Posterior vena cava (tissue), 2 donors: ENCODE data around the gene MTPN. TPM values are rescaled to one million over a fixed set of nuclear protein-coding genes. Genes with fewer than 3 reads are reported as not detected.

Experiments
- DNase-seq: peaks from one replicate; pipeline ENCODE4 v3.0.0-alpha.2; 2020; ENCODE audit warnings: low spot score
- intact Hi-C, 2 donors: fragments of 100-400 bp; cut with DNase I; formaldehyde crosslinking; loops; one replicate each; pipeline versions ENCODE4 v1.14.1 to v1.14.2; 2022 to 2023
- long read RNA-seq, 2 donors: library from polyadenylated mRNA; unstranded; transcript quantifications; one replicate each; pipeline ENCODE4 v2.0.0, GENCODE V29; 2020 to 2021
- total RNA-seq, 2 donors: library from RNA; stranded (reverse); fragmentation: NEBNext Ultra II Directional; extraction: Animal tissue kit (Norgen Biotek cat#: 25700); gene quantifications; one replicate each; pipeline ENCODE4 v1.2.1, GENCODE V29; 2021
- donor health status: DM: yes; HTN: yes; CAD: no.
- donor health status: DM: yes; HTN: yes; CAD: no.

Gene MTPN, protein sequence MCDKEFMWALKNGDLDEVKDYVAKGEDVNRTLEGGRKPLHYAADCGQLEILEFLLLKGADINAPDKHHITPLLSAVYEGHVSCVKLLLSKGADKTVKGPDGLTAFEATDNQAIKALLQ
- 10 to 100 TPM; 89.3 to 95.0 TPM for total RNA-seq
- long read RNA-seq, donor 1, transcript MTPN-201 (4 exons, 3,738 nt): major isoform, 12 of 12 reads
- long read RNA-seq, donor 1, partial matches to known transcripts: 0 of 12 reads
- long read RNA-seq, donor 1, other reads (novel, unspliced or antisense): 0 of 12 reads
- long read RNA-seq, donor 2, transcript MTPN-201 (4 exons, 3,738 nt): major isoform, 25 of 25 reads
- long read RNA-seq, donor 2, partial matches to known transcripts: 0 of 25 reads
- long read RNA-seq, donor 2, other reads (novel, unspliced or antisense): 0 of 25 reads

DNA sequence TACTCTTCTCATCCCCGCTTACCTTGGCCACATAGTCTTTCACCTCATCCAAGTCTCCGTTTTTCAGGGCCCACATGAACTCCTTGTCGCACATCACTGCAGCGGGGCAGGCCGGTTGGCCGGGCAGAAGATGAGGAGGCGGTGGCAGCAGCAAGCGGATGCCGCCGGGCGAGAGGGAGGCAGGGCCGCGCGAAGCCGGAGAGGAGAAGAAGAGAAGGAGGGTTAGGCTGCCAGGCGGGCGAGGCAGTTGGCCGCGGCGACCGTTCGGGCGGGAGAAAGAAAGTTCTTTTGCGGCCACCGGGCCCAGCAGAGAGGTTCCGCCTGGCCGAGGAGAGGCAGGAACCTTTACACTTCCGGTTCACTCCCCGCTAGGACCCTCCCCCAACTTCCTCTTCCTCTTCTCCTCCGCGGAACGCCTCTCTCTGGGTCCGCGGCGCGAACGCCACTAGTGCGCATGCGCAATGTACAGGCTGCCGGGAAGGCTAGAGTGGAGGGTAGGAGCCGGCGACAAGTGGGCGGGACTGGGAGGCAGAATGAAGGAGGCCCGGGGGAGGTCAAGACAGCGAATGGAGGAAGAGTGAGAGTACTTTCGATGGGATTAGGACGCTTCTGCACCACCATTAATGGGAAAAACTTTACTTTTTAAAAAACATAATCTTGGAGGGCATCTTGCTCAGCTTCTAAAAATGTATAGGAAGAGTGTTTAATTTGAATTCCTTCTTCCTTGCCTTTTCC, at the start of gene MTPN:
TSS of gene MTPN (minus strand) at position 353 of the 735 bp plus-strand sequence. CDS start at position 94, 259 bp downstream.
- peak; percentile 100 for DNase-seq
- intact Hi-C loops: loop anchor here in 1 of 2 donors (10.0 kb wide), 1 partner anchor 312 kb away; the partner anchor contains the start of gene STMP1

DNA sequence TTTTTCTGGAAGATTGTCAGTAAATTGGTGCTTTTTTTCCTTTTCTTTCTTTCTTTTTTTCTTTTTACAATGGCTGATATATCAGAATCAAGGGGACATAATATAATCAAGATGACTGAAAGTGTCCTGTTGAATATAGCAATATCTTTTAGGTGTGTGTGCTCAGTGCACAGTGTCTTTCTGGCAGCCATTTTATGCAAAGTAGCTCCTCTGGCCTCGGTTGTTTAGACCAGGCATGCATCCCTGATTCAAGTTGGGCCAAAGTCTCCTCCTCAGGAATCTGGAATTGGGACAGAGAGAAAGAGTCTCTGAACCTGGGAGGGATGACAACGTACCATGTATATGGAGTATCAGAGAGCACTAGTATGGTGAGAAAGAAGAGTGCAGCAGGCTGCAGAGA, 49.0 kb upstream of the MTPN start:
- DNase-seq: no peak
- intact Hi-C loops: no loop called here

DNA sequence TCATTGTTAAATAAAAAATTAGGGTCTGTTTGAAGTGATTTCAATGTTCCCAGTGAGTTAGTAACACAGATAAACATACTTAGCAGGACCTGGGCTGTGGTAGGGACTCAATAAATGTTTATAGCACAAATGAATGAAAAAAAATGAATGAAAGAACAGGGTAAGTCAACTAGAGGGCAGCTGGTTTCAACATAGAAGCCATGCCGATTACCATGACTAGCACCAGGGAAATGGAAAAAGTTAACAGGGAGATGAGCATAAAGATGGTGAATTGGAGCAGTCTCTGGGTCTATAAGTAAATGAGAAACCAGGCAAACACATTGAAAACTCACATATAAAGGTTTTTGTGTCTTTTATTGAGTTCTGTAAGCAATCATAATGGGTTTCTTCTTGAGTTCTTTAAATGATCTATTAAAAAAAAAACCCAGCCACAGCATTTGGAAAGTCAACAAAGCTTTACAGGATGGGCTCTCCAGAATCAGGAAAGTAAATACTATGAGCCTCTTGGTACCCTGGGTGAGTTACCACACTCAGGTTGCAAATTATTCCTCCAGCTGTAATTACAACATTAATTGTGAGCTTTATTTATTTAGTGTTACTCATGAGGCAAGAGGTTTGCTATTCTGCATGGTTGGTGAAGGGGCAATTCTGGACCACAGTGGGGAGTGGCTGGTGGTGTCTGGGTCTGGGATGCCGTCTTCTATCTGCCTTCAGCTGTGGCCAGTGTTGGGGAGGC, 46.1 kb upstream of the MTPN start:
- intact Hi-C loops: no loop called here
- DNase-seq: no peak

DNA sequence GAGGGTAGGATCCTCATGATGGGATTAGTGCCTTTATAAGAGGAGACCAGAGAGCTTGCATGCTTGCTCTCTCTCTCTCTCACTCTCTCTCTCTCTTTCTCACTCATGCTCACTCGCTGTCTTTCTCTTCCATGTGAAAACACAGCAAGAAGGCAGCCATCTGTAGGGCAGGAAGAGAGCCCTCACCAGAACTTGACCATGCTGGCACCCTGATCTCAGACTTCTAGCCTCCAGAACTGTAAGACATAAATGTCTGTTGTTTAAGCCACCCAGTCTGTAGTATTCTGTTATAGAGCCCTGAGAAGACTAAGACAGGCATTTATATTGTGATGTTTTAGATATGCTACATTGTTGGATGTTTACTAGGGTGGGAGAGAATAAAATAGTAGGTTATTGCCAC, 43.4 kb upstream of the MTPN start:
- intact Hi-C loops: no loop called here
- no peak for DNase-seq

DNA sequence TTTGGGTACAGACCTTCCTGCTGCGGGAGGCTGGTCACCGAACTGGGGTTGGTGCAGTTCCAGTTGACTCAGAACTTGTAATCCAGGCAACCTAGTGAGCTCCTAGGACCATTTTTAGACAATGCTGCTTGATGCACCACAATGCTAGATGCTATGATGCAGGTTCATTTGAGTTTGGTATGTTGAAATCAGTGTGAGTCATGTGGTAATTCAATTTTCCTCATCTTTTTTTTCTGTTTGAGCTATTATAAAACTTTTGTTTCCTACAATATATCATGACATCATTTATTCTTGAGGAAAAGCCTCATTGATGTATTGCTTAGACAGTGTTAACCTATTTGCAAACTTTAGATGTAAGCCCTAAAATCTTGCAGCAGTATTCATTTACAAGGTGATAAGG, 40.9 kb upstream of the MTPN start:
- intact Hi-C loops: no loop called here
- DNase-seq: no peak

DNA sequence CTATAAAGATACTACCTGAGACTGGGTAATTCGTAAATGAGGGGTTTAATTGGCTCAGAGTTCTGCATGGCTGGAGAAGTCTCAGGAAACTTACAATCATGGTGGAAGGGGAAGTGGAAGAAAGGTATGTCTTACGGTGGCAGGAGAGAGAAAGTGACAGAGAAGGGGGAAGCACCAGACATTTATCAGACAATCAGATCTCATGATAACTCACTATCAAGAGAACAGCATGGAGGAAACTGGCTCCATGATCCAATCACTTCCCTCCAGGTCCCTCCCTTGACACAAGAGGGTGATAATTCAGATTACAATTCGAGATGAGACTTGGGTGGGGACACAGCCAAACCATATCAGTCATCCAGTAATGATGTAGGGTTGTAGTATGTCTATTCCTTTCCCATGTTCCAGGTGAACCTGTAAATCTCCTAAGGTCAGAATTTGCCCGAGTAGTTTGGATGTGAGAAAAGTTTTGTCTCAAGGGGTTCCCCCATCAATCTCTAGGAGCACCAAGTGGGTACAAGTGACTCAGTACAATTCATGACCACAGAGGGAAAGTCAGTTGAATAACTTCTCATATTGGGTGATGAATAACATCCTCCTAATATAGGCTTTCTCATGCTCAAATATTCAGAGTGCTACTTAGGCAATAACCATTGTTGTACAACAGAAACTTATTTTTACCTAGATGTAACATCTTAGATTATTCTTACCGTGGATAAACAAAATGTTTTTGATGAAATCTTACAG, 39.7 kb upstream of the MTPN start:
- DNase-seq: no peak
- intact Hi-C loops: no loop called here

DNA sequence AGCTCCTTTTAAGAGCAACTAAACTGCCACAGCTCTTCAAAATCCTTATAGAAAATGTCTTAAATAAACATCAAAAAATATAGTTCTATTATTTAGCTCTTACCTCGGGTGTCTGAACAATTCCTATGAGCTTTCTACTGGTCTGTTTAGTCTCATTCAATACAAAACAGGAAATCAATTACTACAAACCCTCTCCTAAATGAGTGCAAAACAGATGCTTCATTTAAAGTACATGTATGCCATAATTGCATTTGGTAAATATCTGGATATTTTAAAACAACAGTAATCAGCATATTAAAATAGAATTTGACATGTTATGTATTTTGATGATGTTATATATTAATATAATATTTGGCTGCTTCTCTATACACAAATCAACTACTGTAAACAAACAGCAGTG, 38.5 kb upstream of the MTPN start:
- intact Hi-C loops: no loop called here
- DNase-seq: no peak

DNA sequence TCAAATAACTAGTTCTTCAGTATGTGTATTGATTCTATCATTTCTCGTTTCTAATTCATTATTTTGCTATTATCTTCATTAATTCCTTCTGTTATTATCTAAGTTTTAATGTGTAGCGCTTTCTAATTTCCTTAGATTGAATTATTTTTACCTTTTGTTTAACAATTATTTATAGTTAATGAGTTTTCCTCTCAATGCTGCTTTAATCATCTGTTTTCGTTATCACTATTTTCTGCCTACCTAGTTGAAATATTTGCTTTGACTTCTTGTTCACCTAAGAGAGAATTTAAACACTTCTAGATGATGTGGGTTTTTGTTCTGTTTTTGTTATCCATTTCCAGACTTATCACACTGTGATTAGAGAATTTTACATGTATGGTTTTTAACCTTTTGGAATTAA, 37.5 kb upstream of the MTPN start:
- DNase-seq: no peak
- intact Hi-C loops: loop anchor here in 1 of 2 donors (5.0 kb wide), 1 partner anchor 212 kb away; no protein-coding TSS in a partner anchor

DNA sequence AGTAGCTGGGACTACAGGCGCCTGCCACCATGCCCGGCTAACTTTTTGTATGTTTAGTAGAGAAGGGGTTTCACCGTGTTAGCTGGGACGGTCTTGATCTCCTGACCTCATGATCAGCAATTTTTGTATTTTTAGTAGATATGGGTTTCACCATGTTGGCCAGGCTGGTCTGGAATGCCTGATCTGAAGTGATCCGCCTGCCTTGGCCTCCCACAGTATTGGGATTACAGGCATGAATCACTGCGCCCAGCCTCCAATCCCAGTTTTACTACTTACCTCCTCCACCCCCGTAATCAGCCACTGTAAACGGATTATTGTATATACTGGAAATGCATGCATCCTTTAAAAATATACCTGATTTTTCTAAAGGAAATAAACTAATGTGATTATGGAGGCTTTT, 35.1 kb upstream of the MTPN start:
- intact Hi-C loops: loop anchor here in 1 of 2 donors (5.0 kb wide), 1 partner anchor 210 kb away; no protein-coding TSS in a partner anchor

DNA sequence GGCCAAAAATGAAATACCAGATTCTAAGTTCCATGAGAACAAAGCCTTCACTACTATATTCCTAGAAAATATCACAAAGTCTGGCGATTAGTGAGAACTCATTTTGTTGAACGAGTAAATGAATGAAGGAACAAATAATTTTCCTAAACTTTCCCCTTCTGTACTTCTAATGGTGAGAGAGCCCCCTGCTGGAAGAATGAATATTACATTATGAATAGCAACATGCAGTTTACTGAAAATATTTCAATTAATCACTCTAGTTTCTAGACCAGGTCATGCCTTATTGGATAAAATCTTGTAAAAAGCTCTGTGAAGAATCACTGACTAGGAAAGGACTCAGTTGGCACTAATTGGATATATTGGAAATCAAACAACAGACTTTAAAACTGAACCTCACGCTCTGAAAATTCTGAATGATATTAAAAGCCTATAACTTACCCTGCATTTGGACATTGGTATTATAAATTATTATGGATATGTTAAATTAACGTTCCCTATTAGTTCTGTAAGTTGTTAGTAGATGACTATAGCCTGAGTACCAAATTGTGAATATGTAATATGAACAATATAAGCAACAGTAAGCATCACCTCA, 32.4 kb upstream of the MTPN start:
- no peak for DNase-seq
- intact Hi-C loops: loop anchor here (1.0 to 5.0 kb wide), 3 partner anchors 207 to 337 kb away; no protein-coding TSS in a partner anchor

More for the DNA sequence above, 35.1 kb upstream of the MTPN start:
- DNase-seq: no peak

DNA sequence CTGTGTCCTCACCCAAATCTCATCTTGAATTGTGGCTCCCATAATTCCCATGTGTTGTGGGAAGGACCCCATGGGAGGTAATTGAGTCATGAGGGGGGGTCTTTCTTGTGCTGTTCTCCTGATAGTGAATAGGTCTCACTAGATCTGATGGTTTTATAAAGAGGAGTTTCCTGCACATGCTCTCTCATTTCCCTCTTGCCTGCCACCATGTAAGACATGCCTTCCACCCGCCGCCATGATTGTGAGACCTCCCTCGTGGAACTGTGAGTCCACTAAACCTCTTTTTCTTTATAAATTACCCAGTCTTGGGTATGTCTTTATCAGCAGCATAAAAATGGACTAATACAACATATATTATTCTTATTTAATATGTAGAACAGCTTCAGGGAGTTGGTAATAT, 29.0 kb upstream of the MTPN start:
- DNase-seq: no peak
- intact Hi-C loops: loop anchor here in 1 of 2 donors (5.0 kb wide), 1 partner anchor 334 kb away; no protein-coding TSS in a partner anchor

DNA sequence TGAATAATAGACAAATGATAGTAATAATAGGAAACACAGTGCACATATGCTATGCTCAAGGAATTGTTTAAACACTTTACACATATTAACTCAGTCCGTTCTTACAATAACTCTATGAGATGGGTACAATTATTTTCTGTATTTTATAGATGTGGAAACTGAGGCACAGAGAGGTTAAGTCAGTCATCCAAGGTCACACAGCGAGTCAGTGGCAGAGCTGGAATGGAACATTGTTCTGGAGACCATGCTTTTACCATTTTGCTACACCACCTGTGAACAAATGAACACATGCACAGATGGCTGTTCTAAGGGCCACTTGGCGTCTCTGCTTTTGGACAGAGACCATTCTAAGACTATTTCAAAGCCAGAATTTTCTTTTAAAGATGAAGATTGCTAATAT, 26.9 kb upstream of the MTPN start:
- intact Hi-C loops: no loop called here
- no peak for DNase-seq

DNA sequence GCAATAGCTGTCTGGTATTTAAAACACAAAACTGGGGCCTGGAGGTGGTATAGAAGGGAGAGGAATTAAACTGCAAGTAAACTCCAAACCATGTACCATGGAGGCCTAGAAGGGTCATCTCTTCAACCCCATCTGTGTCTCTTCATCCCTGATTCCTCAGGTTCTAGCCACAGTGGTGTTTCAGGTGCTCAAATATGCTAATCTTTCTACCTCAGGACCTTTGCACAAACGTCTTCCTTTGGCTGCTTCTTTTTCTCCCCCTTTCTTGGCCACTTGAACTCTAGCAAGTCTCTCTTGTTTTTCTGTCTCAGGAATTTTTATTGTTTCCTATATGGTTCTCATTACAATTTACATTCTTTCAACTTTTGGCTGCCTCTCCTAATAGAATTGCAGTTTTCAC, 25.6 kb upstream of the MTPN start:
- intact Hi-C loops: no loop called here
- no peak for DNase-seq

DNA sequence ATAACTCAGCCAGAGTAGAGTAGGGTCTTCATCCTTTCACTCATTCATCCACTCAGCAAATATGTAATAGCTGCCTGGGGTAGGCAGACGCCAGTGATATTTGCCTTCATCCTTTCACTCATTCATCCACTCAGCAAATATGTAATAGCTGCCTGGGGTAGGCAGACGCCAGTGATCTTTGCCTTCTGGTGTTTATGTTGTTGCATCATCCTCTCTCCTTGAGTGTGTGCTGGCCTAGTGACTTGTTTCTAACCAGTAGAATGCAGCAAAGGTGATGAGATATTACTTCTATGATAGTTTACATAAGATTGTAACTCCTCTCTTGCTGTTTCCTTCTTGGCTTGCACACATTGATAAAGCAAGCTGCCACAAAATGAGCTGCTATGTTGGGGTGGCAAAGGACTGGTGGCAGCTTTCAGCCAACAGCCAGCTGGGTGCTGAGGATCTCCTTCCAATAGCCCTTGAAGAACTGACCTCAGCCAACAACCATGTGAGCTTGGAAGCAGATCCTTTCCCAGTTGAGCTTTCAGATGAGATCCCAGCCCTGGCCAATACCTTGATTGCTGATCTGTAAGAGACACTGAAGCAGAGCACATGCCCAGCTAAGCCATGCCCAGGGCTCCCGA, 23.2 kb upstream of the MTPN start:
- DNase-seq: no peak
- intact Hi-C loops: no loop called here

DNA sequence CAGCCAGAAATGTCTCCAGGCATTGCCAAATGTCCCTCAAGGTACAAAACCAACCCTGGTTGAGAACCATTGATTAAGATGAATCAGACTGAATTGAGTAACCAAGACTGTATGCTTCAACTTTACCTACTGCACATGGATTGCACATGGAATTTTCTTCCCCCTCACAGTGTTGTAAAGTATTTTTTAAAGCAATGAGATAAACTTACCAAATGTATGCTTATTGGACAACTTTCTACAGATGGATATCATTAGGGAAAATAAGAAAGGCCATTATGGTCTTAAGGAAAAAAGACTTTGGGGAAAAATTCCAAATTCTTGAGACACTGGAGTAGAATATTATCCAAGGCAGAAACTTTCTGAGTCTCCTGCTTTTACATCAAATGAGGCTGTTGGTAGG, 20.9 kb upstream of the MTPN start:
- no peak for DNase-seq
- intact Hi-C loops: no loop called here

DNA sequence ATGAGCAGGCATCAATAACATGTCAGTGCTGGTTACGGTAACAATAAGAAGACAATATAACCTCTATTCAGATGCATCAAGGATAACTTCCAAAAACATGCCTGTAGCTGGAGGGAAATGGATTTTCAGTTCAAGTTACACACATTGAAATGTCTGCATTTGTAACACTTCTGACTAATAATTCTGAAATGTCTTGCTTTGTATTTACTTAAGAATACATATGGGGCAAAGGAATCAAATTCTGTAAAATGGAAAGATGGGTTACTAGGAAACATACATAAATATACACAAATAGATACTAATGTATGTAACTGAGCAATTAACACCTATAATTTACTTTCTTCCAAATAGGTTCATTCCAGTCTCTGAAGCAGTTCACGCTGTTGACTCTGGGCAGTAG, 18.6 kb upstream of the MTPN start:
- intact Hi-C loops: no loop called here
- DNase-seq: no peak

DNA sequence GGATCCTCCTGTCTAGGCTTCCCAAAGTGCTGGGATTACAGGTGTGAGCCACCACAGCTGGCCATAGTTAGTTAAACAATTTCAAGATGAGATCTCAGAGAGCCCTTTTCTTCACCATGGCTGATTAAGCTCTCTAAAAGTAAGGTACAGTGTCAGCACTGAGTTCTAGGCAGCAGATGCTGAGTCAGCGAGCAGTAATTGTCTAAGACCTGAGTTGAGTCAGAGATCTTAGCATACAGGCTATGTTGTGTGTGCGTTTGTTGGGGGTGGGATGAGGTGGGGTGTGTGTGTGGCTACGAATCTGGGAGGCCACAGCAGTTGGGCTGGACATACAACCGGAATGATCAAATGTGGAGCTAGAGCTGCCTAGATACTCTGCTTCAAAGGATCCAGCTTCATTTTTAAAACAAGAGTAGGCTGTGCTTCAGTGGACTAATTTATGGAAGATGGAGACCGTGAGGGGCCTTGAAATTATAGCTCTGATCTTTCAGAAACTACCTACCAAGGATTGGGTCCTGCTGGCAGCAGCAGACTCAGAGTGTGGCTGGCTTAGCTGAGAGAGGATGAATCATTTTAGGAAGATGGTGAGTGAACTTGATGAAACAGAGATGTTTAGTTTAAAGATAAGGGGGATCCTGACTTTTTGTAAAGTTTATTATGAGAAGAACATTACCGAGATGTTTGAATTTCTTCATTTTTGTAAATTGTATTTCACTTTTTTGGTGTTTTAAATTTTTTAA, 17.5 kb upstream of the MTPN start:
- no peak for DNase-seq
- intact Hi-C loops: no loop called here

DNA sequence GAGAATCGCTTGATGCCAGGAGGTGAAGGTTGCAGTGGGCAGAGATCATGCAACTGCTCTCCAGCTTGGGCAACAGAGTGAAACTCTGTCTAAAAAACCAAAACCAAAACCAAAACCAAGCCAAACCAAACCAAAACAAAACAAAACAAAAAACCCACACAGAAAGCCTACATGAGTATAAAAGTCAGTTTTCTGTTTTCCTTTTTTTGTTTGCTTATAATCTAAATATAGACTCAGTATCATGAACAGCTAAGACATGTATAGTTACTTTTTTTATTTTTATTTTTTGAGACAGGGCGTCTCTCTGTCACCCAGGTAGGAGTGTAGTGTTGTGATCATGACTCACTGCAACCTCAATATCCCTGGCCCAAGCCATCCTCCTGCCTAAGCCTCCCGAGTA, 16.8 kb upstream of the MTPN start:
- DNase-seq: no peak
- intact Hi-C loops: no loop called here
